Panc1 (cell line): ENCODE measurements around the gene CCN2. TPM values are rescaled to one million over a fixed set of nuclear protein-coding genes. Genes with fewer than 3 reads are reported as not detected.

Source experiments
- ATAC-seq: fragments of 200-7000 bp; cut with Tn5 transposase; 2 replicates; pipeline ENCODE4 v1.9.1; 2020; ENCODE audit warnings: mild to moderate bottlenecking, moderate library complexity
- BruUV-seq: library from RNA; stranded (reverse); fragments of 400-500 nt; replicated peaks from 2 replicates; lab custom pipeline; 2021; lab: Mats Ljungman, UMichigan
- CTCF ChIA-PET: fragments of 300-600 bp; sonication (Branson Sonifier 250); formaldehyde crosslinking; loops from one replicate; lab custom pipeline; 2022; ENCODE audit warnings: antibody characterized with exemption; lab: Charles Lee
- POLR2A ChIA-PET: fragments of 300-600 bp; sonication (Branson Sonifier 250); formaldehyde crosslinking; loops from one replicate; lab custom pipeline; 2022; ENCODE audit warnings: antibody characterized with exemption; lab: Charles Lee
- DNase-seq: peaks from one replicate; pipeline ENCODE4 v3.0.0-alpha.2; 2010; ENCODE audit warnings: low read depth, low spot score
- H3K27ac ChIP-seq: 2 replicates; pipeline ENCODE4 v1.5.1; 2011; ENCODE audit warnings: mild to moderate bottlenecking, low read length, inconsistent platforms
- H3K27me3 ChIP-seq: fragments of 200-500 bp; sonication (Bioruptor generic); 2 replicates; pipeline ENCODE4 v1.6.0; 2014; ENCODE audit warnings: low read length, inconsistent platforms; ENCODE audit not compliant: control insufficient read depth, insufficient read depth
- H3K36me3 ChIP-seq: fragments of 200-500 bp; sonication (Bioruptor generic); 2 replicates; pipeline ENCODE4 v1.5.1; 2014; ENCODE audit warnings: inconsistent platforms, mild to moderate bottlenecking, low read length, moderate library complexity; ENCODE audit not compliant: control insufficient read depth, insufficient read depth
- H3K4me1 ChIP-seq: 2 replicates; pipeline ENCODE4 v1.5.1; 2011; ENCODE audit warnings: inconsistent platforms, mild to moderate bottlenecking, low read length, moderate library complexity; ENCODE audit not compliant: control insufficient read depth, insufficient read depth
- H3K4me3 ChIP-seq, 2 experiments: 2 replicates each; pipeline ENCODE4 v1.5.1; 2011 to 2012; ENCODE audit warnings: low read depth in 2 of 2, low read length in 2 of 2, mild to moderate bottlenecking in 2 of 2, inconsistent platforms in 1 of 2, moderate library complexity in 1 of 2
- H3K9me3 ChIP-seq: fragments of 200-500 bp; sonication (Bioruptor generic); 2 replicates; pipeline ENCODE4 v1.5.1; 2014; ENCODE audit warnings: low read depth, mild to moderate bottlenecking, inconsistent platforms, low read length, moderate library complexity; ENCODE audit not compliant: control insufficient read depth, insufficient read depth
- POLR2AphosphoS5 ChIP-seq: IDR thresholded peaks from 2 replicates; pipeline ENCODE4 v1.6.1; 2012; ENCODE audit warnings: mild to moderate bottlenecking, low read depth, low read length, moderate library complexity
- REST ChIP-seq, 2 experiments: IDR thresholded peaks; 2 replicates each; pipeline ENCODE4 v1.6.1; 2011 to 2012; ENCODE audit warnings: low read depth in 2 of 2, control low read depth in 1 of 2, low read length in 1 of 2, mild to moderate bottlenecking in 1 of 2, moderate library complexity in 1 of 2; ENCODE audit not compliant: insufficient read depth in 1 of 2
- SIN3A ChIP-seq: IDR thresholded peaks from 2 replicates; pipeline ENCODE4 v1.6.1; 2012; ENCODE audit warnings: low read depth, mild to moderate bottlenecking, low read length, moderate library complexity, borderline replicate concordance; ENCODE audit not compliant: insufficient read depth
- TCF7L2 ChIP-seq: IDR thresholded peaks from 2 replicates; pipeline ENCODE4 v1.6.1; 2011; ENCODE audit warnings: mild to moderate bottlenecking, low read depth, low read length, inconsistent platforms
- in situ Hi-C: cut with HindIII; loops from 2 replicates; pipeline ENCODE4 v1.10.0; 2016; ENCODE audit warnings: low sequenced_read_pairs, low pct_unique_long_range_greater_than_20kb
- intact Hi-C: fragments of 100-400 bp; cut with micrococcal nuclease; formaldehyde crosslinking; loops from one replicate; pipeline ENCODE4 v1.10.0; 2022; ENCODE audit not compliant: unreplicated experiment
- total RNA-seq: library from RNA; stranded (reverse); gene quantifications from one replicate; pipeline ENCODE4 v1.2.1, GENCODE V29; 2021; ENCODE audit not compliant: unreplicated experiment
- TF ChIP-seq, protein P1 (sequence below): fragments of 450-650 bp; IDR thresholded peaks from 2 replicates; pipeline ENCODE4 v1.5.1; 2017; ENCODE audit warnings: mild to moderate bottlenecking

Gene CCN2
- total RNA-seq, 1 experiment from 2014 or later = 155 TPM

DNA sequence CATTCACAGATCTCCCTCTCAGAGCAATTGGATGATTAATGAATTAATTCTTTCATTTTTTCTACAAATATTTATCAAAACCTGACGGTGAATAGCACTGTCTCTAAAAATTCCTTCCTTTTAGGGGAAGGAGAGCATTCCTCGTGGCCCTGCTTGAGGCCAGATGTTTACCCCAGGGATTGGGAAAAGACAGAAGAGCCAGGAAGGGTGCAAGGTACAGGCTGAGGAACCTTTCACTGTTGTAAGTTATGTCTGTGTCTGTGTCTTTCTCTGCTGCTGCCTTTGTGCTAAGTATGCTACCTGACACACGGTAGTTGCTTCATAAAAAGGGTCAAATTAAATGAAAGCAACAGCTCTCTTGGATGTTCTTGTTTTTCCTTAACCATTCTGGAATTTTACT lies 27.4 kb upstream of the CCN2 start:
- TF ChIP-seq REST (IDR thresholded peaks at IDR 0.05; ENCODE audit: insufficient read depth in 1 of 2, low read depth in 2 of 2, low read length in 1 of 2) (no peak), POLR2AphosphoS5 (no peak), TCF7L2 (no peak), SIN3A (no peak)
- TF ChIP-seq, protein P1, sequence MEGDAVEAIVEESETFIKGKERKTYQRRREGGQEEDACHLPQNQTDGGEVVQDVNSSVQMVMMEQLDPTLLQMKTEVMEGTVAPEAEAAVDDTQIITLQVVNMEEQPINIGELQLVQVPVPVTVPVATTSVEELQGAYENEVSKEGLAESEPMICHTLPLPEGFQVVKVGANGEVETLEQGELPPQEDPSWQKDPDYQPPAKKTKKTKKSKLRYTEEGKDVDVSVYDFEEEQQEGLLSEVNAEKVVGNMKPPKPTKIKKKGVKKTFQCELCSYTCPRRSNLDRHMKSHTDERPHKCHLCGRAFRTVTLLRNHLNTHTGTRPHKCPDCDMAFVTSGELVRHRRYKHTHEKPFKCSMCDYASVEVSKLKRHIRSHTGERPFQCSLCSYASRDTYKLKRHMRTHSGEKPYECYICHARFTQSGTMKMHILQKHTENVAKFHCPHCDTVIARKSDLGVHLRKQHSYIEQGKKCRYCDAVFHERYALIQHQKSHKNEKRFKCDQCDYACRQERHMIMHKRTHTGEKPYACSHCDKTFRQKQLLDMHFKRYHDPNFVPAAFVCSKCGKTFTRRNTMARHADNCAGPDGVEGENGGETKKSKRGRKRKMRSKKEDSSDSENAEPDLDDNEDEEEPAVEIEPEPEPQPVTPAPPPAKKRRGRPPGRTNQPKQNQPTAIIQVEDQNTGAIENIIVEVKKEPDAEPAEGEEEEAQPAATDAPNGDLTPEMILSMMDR = no peak
- H3K27me3 ChIP-seq = no peaks in the 10 kb centered on the region
- H3K27ac ChIP-seq = peak overlapping the region; percentile 58; the same call in 1 of the 2 replicates
- peaks cover 15% of the 10 kb centered on the region for H3K4me1 ChIP-seq
- CTCF ChIA-PET = interaction anchor here (0.6 kb wide), 1 partner anchor 24 kb away, joined by 3 read pairs; no protein-coding TSS in a partner anchor
- in situ Hi-C loops = no loop called here
- no peak overlapping the region for H3K4me3 ChIP-seq
- POLR2A ChIA-PET = no interaction called here
- no peaks in the 10 kb centered on the region for H3K9me3 ChIP-seq
- DNase-seq (no peak), ATAC-seq (no peak)
- no TSS peak for BruUV-seq
- intact Hi-C loops = no loop called here
- H3K36me3 ChIP-seq = no peaks in the 10 kb centered on the region; the same call in 1 of the 2 replicates

- ChIA-PET POLR2A (no interaction called here), CTCF (no interaction called here)
- Histone ChIP-seq H3K9me3 (no peaks in the 10 kb centered on the region), H3K36me3 (no peaks in the 10 kb centered on the region; the same call in 1 of the 2 replicates), H3K27ac (no peak overlapping the region), H3K4me3 (no peak overlapping the region), H3K4me1 (peaks cover 15% of the 10 kb centered on the region), H3K27me3 (no peaks in the 10 kb centered on the region)
- BruUV-seq = no TSS peak
- in situ Hi-C loops (no loop called here), intact Hi-C loops (no loop called here)
- DNase-seq (no peak), ATAC-seq (0 out of 2 replicates have a peak, but pooled peaks have one; percentile 46)
- TF ChIP-seq SIN3A (no peak), POLR2AphosphoS5 (no peak), REST (IDR thresholded peaks at IDR 0.05; ENCODE audit: insufficient read depth in 1 of 2, low read depth in 2 of 2, low read length in 1 of 2) (no peak), TCF7L2 (no peak)
- TF ChIP-seq, protein P1 = no peak
These were observed 25.4 kb upstream of the CCN2 start for GRCh38 chr6:131976545-131977061.
